Tibial nerve (tissue), 4 donors: ENCODE measurements around the gene KLHL18. TPM values are rescaled to one million over a fixed set of nuclear protein-coding genes. Genes with fewer than 3 reads are reported as not detected.

ENCODE experiments used
- DNase-seq, 2 donors: peaks; one replicate each; pipeline ENCODE4 v3.0.0-alpha.2; 2019; ENCODE audit warnings: low spot score in 2 of 2
- H3K27ac ChIP-seq, 4 donors: fragments of 200-600 bp; sonication (generic) in 3 of 4; one replicate each; pipeline ENCODE4 v1.5.1; 2017 to 2019; ENCODE audit warnings: mild to moderate bottlenecking in 1 of 4
- H3K27me3 ChIP-seq, 2 donors: fragments of 200-600 bp; sonication (generic) in 1 of 2; one replicate each; pipeline versions ENCODE4 v1.5.1 to v1.6.0; 2017 to 2019
- H3K36me3 ChIP-seq, 3 donors: fragments of 200-600 bp; sonication (generic); one replicate each; pipeline ENCODE4 v1.5.1; 2018 to 2019
- H3K4me1 ChIP-seq, 4 donors: fragments of 200-600 bp; sonication (generic) in 3 of 4; one replicate each; pipeline ENCODE4 v1.5.1; 2017 to 2019
- H3K4me3 ChIP-seq, 4 donors: fragments of 200-600 bp; sonication (generic) in 3 of 4; one replicate each; pipeline ENCODE4 v1.5.1; 2017 to 2019; ENCODE audit warnings: mild to moderate bottlenecking in 1 of 4, moderate library complexity in 1 of 4
- H3K9me3 ChIP-seq, 4 donors: fragments of 200-600 bp; sonication (generic) in 3 of 4; one replicate each; pipeline ENCODE4 v1.5.1; 2017 to 2019
- EP300 ChIP-seq, 2 donors: sonication (generic); formaldehyde crosslinking; IDR thresholded peaks; one replicate each; pipeline ENCODE4 v1.6.1; 2017; ENCODE audit warnings: antibody characterized with exemption in 2 of 2, mild to moderate bottlenecking in 1 of 2
- POLR2A ChIP-seq, 2 donors: fragments of 450-650 bp; IDR thresholded peaks; one replicate each; pipeline ENCODE4 v1.6.1; 2017; ENCODE audit warnings: antibody characterized with exemption in 2 of 2, mild to moderate bottlenecking in 2 of 2, moderate library complexity in 2 of 2
- WGBS, 2 donors: methylation state at CpG; one replicate each; pipeline ENCODE4 v1.1.5; 2018; 5-methylcytosine and 5-hydroxymethylcytosine counted together
- total RNA-seq, 4 donors: library from RNA; depleted of rRNA; stranded (reverse); fragments of >200 nt; gene quantifications; one replicate each; pipeline ENCODE4 v1.1.0, GENCODE V29; 2016
- TF ChIP-seq, protein P1 (sequence below), 5 experiments: fragments of 200-600 bp in 3 of 5; fragments of 450-650 bp in 2 of 5; sonication (generic) in 3 of 5; IDR thresholded peaks; one replicate each; pipeline ENCODE4 v1.5.1; 2016 to 2019; ENCODE audit warnings: antibody characterized with exemption in 5 of 5, mild to moderate bottlenecking in 3 of 5, moderate library complexity in 2 of 5

Gene KLHL18
- total RNA-seq, 4 donors from 2014 or later: 8.2 to 17.7 (median 13.7) TPM

DNA sequence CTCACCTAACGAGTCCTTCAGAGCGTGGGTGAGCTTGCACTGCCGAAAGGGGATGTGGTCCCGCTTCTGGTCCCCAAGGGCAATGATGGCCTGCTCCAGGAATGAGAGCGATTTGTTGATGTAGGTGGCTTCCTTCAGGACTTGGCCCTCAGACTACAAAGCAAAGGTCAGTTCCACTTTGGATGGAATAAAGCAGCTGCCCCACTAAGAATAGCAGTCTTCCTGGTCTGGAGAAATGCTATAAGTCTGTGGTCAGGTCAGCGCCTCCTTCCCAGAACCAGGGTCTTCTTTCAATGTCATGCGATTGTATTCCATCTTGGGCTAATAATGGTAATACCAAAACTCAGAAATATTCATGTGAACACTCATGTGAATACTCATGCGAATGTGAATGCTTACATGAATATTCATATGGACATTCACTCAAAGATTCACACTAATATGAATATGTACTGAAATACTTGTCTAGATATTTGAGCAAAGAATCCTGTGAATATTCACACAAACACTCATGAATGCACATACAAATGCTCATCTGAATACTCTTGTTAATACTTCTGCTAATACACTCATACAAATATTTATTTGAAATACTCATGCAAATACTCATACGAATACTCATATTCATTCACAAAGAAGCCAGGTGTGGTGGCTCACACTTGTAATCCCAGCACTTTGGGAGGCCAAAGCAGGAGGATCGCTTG lies 16.9 kb upstream of the KLHL18 start:
- Histone ChIP-seq H3K4me1 (peaks cover 0 to 10% (median 0%) of the 10 kb centered on the region in 4 donors), H3K27me3 (no peaks in the 10 kb centered on the region), H3K27ac (no peak overlapping the region), H3K9me3 (no peaks in the 10 kb centered on the region), H3K4me3 (no peak overlapping the region), H3K36me3 (no peaks in the 10 kb centered on the region)
- WGBS, 2 donors: 78 to 79% methylated on average over 10 of the region's 10 CpGs
- DNase-seq: no peak
- no peak for TF ChIP-seq POLR2A (IDR thresholded peaks at IDR 0.05)
- TF ChIP-seq, protein P1, sequence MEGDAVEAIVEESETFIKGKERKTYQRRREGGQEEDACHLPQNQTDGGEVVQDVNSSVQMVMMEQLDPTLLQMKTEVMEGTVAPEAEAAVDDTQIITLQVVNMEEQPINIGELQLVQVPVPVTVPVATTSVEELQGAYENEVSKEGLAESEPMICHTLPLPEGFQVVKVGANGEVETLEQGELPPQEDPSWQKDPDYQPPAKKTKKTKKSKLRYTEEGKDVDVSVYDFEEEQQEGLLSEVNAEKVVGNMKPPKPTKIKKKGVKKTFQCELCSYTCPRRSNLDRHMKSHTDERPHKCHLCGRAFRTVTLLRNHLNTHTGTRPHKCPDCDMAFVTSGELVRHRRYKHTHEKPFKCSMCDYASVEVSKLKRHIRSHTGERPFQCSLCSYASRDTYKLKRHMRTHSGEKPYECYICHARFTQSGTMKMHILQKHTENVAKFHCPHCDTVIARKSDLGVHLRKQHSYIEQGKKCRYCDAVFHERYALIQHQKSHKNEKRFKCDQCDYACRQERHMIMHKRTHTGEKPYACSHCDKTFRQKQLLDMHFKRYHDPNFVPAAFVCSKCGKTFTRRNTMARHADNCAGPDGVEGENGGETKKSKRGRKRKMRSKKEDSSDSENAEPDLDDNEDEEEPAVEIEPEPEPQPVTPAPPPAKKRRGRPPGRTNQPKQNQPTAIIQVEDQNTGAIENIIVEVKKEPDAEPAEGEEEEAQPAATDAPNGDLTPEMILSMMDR (IDR thresholded peaks at IDR 0.05): no peak
- TF ChIP-seq EP300 (IDR thresholded peaks at IDR 0.05): no peak

- DNase-seq: peak; percentile 69 to 87
- WGBS, 2 donors: 57 to 60% methylated on average over 11 of the region's 11 CpGs
- H3K27me3 ChIP-seq: no peaks in the 10 kb centered on the region
Measured at GRCh38 chr3:47266709-47267489, 15.8 kb upstream of the KLHL18 start.

DNA sequence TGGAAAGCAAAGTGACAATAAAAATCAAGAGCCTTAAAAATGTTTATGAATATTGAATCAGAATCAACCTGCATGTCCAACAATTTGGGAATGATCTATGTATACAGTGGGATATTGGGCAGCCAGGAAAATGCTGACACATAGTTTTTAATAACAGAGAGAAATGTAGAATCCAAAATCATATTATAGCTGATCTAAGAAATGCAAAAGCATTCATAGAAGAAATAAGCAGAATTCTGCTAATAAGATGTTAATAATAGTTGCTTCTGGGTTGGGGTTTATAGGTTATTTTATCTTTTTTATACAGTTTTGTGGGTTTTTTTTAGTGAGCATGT lies 15.3 kb upstream of the KLHL18 start:
- no peak overlapping the region for H3K4me3 ChIP-seq
- H3K4me1 ChIP-seq: peaks cover 0 to 10% (median 0%) of the 10 kb centered on the region in 4 donors
- H3K27me3 ChIP-seq: no peaks in the 10 kb centered on the region
- H3K27ac ChIP-seq: no peak overlapping the region
- no peaks in the 10 kb centered on the region for H3K9me3 ChIP-seq
- peaks cover 0 to 11% (median 0%) of the 10 kb centered on the region in 3 donors for H3K36me3 ChIP-seq
- no peak for DNase-seq
- no peak for TF ChIP-seq EP300 (IDR thresholded peaks at IDR 0.05)
- TF ChIP-seq, protein P1 (IDR thresholded peaks at IDR 0.05): no peak
- TF ChIP-seq POLR2A (IDR thresholded peaks at IDR 0.05): no peak

More at GRCh38 chr3:47266709-47267489, 15.8 kb upstream of the KLHL18 start:
- peaks cover 0 to 9% (median 0%) of the 10 kb centered on the region in 3 donors for H3K36me3 ChIP-seq
- TF ChIP-seq EP300 (IDR thresholded peaks at IDR 0.05): peak in 1 of 2 donors; percentile 13
- no peak for TF ChIP-seq POLR2A (IDR thresholded peaks at IDR 0.05)
- peaks cover 0 to 10% (median 0%) of the 10 kb centered on the region in 4 donors for H3K4me1 ChIP-seq
- H3K9me3 ChIP-seq: no peaks in the 10 kb centered on the region
- no peak overlapping the region for H3K4me3 ChIP-seq
- no peak overlapping the region for H3K27ac ChIP-seq

GRCh38 chr3:47270526-47270925 lies 12.2 kb upstream of the KLHL18 start:
- TF ChIP-seq POLR2A (IDR thresholded peaks at IDR 0.05): no peak
- TF ChIP-seq, protein P1 (IDR thresholded peaks at IDR 0.05): no peak
- no peak for TF ChIP-seq EP300 (IDR thresholded peaks at IDR 0.05)
- WGBS, 2 donors: 91 to 97% methylated on average over 4 of the region's 4 CpGs

DNA sequence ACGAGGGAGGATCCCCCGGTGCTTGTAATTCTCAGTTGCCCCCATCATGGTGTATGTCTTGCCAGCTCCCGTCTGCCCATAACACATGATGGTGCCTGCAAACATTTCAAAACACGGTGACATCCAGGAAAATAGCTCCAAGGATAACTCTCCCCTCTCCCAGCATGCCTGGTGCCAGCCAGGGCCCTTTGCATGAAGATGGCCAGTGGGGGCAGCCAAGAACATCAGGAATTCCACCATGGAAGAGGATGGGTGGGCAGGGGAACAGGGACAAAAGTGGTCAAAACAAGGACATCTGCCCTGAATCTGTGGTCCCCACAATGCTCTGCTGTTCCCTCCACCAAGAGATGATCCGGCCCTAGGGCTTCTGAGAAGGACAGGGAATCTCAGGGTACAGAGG lies 9.2 kb upstream of the KLHL18 start:
- no peaks in the 10 kb centered on the region for H3K4me1 ChIP-seq
- H3K36me3 ChIP-seq: peaks cover 0 to 28% (median 0%) of the 10 kb centered on the region in 3 donors
- H3K27ac ChIP-seq: no peak overlapping the region
- no peak overlapping the region for H3K4me3 ChIP-seq
- no peaks in the 10 kb centered on the region for H3K9me3 ChIP-seq
- no peaks in the 10 kb centered on the region for H3K27me3 ChIP-seq
- DNase-seq: no peak
- no peak for TF ChIP-seq EP300 (IDR thresholded peaks at IDR 0.05)
- TF ChIP-seq, protein P1 (IDR thresholded peaks at IDR 0.05): no peak
- no peak for TF ChIP-seq POLR2A (IDR thresholded peaks at IDR 0.05)
- 83 to 85% methylated on average over 5 of the region's 5 CpGs for whole genome bisulfite sequencing, 2 donors

More at GRCh38 chr3:47270526-47270925, 12.2 kb upstream of the KLHL18 start:
- H3K9me3 ChIP-seq: no peaks in the 10 kb centered on the region
- no peak overlapping the region for H3K27ac ChIP-seq
- H3K27me3 ChIP-seq: no peaks in the 10 kb centered on the region
- no peak overlapping the region for H3K4me3 ChIP-seq
- H3K4me1 ChIP-seq: peaks cover 0 to 10% (median 0%) of the 10 kb centered on the region in 4 donors
- no peak for DNase-seq
- H3K36me3 ChIP-seq: peaks cover 0 to 28% (median 0%) of the 10 kb centered on the region in 3 donors
